ENCODE results near the gene ISM1.

ISM1 gene

DNA sequence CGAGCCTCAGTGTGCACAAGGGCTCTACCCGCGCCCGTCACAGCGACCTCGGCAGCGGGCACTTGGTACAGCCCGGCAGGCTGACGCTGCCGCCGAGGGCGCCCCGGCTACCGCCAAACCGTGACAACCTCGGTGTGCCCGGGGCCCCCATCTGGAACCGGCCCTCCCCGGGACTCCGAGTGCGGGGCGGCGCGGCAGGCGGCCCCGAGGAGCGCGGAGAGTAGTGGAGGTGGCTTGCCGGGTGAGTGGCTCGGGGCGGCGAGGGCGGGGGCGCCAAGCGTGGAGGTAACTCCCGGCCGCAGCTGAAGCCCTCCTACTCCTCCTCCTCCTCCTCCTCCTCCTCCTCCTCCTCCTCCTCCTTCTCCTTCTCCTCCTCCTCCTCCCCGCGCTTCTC is at the start of gene ISM1:
ISM1 (plus strand) TSS at position 371 of the 394 bp plus-strand sequence. CDS start 503 bp downstream, outside the sequence.
- DNase-seq (ENCODE audit: low read depth, low spot score): no peak

GRCh38 chr20:13173201-13173600 is 47.9 kb upstream of the ISM1 start:
- DNase-seq (ENCODE audit: low read depth, low spot score): no peak

DNA sequence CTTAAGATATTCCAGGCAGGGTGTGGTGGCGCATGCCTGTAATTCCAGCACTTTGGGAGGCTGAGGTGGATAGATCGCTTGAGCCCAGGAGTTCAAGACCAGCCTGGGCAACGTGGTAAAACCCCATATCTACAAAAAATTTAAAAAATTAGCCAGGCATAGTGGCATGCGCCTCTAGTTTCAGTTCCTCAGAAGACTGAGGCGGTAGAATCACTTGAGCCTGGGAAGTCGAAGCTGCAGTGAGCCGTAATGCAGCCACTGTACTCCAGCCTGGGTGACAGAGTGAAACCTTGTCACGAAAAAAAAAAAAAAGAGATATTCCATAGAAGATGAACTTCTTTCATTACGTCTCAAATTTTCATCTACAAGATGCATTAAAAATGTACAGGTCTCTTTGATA is 46.7 kb upstream of the ISM1 start:
- no peak for DNase-seq (ENCODE audit: low read depth, low spot score)

DNA sequence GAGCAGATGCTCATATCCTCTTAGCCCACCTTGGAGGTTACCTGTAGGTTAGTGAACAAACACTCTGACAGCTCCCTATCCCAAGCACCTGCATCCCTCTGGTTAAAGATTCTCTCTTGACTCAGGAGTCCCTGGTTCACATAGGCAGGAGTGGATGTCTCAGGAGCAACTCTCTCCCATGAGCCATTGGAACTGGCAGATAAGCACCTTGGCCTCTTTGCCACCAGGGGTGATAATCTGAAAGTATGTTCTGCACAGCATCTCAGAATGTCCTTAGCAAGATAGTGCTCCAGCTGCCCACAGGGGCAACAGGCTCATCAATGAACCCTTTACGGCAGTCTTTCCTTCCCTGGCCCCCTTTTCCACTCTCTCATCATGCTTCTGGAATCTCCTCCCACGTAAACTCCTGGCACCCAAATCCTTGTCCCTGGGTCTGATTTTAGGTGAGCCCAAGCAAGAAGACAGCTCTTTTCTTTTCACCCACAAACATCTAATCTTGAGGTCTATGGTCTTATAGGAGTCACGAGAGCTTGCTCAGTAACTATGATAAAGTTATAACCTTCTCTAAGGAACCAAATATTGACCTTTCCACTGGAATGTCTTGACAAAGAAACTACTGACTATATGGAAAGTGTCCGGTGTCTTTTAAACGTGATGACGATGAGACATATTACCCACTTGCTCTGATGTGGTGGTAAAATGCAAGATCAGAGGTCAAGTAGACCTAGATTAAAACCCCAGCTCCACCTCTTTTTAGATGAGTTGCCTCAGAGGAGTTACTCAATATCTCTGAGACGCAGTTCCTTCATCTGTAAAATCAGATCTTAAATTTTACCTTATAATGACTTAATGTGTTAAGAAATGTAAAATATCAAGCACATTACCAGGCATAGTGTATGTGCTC is 39.8 kb upstream of the ISM1 start:
- DNase-seq (ENCODE audit: low read depth, low spot score): no peak

DNA sequence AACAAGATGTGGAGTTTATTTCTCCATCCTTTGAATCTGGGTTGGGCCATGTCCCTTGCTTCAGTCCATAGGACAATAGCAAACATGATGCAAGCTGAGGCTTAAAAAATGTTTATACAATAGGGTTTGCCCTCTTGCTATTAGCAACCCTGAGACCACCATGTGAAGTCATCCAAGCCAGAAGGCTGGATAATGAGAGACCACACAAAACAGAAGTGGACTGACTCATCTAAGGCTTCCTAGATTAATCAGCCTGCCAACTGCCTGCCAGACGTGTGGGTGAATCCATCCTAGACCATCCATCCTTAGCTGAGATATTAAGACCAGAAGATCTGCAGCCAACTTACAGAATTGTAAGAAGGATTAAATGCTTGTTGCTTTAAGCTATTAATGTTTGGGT is 38.1 kb upstream of the ISM1 start:
- DNase-seq (ENCODE audit: low read depth, low spot score): no peak

DNA sequence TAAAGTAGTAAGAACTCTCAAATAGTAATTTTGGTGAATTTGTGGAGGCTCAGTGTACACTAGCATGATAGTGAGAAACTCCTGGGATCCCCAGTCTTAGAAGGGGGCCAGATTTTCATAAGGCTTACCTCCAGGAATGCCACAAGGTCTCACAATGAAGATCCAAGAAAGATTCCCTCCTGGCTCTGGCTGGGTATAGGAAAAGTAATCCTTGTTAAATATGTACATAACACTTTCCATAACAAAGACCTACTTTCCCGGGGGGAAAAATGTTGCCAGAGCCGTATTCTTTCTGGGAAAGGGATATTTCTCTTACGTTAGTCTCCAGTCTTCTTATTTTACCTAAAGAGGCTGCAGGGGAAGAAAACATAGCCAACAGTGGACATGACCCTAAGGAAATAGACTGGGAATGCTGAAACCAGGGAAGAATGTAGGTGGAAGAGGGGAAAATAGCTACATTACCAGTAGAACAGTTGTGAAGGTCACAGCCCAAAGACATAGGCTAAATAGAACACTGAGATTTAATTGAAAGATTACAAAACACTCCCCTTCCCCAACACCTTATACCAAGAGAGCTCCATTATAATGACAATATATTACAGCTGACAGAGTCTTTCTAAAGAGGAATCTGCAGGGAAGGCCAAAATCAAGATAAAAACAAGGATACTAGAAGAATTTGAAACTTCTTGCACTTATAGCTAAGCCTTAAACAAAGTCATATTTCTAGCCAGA is 34.9 kb upstream of the ISM1 start:
- DNase-seq (ENCODE audit: low read depth, low spot score): no peak

DNA sequence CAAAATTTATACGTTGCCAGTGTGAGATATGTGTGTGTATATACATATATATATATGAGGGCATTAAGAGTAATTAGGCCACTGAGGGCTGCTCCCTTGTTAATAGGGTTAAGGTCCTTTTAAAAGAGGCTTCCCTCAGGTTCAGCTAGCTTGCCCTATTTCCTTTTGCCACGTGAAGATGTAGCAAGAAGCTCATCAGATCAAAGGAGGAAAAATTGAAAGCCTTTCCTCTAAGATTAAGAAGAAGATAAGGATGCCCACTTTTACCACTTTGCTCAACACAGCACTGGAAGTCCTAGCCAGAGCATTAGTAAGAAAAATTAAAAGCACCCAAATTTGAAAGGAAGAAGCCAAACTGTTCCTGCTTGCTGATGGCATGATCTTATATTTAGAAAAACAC is 33.2 kb upstream of the ISM1 start:
- DNase-seq (ENCODE audit: low read depth, low spot score): no peak

GRCh38 chr20:13199279-13199678 is 21.8 kb upstream of the ISM1 start:
- no peak for DNase-seq (ENCODE audit: low read depth, low spot score)

DNA sequence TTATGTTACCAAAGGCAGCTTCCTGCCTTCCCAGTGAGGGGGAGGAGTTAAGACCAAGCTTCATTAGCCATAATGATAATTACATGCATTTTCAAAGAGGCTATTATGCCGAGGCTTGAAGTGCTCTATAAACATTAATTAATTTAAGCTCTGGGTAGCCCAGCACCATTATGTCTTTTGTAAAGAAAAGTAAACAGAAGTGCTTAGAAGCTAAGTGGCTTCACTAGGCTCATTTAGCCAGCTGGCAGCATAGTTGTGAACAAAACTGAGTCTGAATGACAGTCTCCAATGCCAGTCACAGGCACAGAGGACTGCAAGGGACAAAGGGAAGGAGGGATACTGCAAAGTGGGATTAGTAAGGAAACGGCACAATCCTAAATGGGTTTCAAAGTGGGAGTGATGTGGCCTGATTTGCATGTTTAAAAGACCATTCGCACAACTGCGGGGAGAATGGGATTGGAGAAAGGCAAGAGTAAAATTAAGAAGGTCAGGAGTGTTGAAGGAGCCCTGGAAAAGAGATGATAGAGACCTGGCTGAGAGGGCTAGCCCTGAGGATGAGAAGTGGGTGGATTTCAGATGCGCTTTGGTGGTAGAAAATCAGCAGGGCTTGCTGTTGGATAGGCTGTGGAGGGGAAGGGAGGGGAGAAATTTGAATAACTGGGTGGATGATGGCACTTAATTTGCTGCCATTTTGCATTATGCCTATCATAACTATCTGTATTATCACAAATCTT is 20.1 kb upstream of the ISM1 start:
- DNase-seq (ENCODE audit: low read depth, low spot score): no peak

DNA sequence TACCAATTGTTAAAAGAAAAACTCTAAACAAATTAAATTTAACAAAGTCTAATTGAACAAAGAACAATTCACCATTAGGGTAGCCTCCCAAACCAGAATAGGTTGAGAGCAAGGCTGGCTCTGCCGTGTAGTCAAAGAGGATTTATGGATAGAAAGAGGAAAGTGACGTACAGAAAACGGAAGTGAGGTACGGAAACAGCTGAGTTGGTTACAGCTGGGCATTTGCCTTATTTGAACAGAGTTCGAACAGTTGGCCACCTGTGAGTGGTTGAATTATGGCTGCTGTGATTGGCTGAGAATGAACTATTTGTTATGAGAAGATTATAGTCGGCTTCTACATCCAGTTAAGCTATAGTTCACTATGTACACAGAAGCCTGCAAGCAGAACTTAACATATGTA is 18.5 kb upstream of the ISM1 start:
- no peak for DNase-seq (ENCODE audit: low read depth, low spot score)

DNA sequence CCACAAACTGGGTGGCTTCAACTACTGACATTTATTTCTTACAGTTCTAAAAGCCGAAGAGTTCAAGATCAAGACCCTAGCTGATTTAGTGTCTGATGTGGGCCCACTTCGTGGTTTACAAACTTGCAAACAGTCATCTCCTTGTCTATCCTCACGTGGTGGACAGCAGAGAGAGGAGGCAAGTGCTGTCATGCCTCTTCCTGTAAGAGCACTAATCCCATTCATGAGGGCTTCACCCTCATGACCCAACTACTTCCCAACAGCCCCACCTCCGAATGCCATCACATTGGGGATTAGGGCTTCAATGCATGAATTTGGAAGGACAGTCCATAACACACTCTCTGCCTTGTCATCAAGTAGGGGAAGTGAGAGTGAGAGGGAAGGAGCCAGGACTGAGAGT is 15.6 kb upstream of the ISM1 start:
- DNase-seq (ENCODE audit: low read depth, low spot score): no peak

DNA sequence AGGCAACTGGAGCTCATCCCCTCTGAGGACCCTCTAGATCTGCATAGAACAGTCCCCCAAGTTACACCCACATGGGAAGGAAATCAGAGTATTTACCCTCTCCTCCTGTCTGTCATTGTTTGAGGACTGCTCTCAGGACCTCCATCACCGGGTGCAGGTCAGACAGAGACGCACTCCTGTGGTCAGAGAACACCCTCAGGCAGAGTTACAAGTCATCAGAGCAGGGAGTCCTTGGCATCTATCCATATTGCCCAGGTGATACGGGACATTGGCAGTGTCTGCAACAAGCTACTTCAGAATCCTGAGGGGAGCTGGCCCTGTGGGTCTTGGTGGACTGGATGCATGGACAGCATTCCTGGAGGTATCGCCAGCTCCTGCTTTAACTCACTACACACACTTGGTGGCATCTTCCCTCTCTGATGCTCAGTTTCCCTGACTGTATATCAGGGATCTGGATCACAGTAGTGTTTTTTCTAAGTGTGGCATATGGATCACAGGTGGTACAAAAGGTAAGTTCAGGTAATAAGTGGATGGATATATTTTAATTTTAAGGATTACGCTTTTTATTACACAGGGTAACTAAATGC is 15.1 kb upstream of the ISM1 start:
- no peak for DNase-seq (ENCODE audit: low read depth, low spot score)

GRCh38 chr20:13207016-13207415 is 14.1 kb upstream of the ISM1 start:
- no peak for DNase-seq (ENCODE audit: low read depth, low spot score)

GRCh38 chr20:13211956-13212618 is 9.0 kb upstream of the ISM1 start:
- DNase-seq (ENCODE audit: low read depth, low spot score): no peak

- no peak for DNase-seq (ENCODE audit: low read depth, low spot score)
Observed at GRCh38 chr20:13212750-13213149, 8.3 kb upstream of the ISM1 start.

DNA sequence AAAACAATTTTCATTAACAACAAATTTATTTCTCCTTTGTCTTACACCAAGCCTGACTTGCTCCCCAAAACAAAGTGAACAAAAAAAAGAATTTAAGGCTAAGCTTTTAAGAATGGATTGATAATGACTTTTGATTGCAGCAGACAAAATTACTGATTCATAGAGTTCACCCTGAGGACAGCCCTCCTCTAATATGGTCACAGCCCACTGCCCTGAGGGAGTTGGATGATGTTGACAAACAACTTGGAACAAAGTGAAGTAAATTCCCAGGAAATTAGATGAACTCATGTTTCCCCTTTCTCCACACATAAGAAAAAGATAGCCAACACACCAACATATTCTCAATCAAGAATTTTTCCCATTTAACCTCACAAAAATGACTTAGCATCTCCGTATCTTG is 7.7 kb upstream of the ISM1 start:
- no peak for DNase-seq (ENCODE audit: low read depth, low spot score)

DNA sequence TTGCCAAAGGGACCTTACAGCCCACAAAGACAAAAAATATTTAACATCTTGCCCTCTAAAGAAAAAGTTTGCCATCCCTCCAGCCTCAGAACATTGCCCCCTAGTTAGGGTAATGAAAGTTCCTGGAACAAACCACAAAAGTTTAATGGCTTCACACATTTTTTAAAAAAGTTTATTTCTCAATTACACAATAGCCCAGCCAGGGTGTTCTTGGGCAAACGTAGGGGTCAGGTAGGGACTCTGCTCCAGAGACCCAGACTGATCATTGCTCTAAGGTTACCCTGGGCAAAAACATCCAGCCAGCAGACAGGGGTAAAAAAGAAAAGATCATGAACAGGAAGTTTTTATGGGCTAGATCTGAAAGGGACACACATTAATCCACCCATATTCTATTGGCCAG is 4.5 kb upstream of the ISM1 start:
- no peak for DNase-seq (ENCODE audit: low read depth, low spot score)

DNA sequence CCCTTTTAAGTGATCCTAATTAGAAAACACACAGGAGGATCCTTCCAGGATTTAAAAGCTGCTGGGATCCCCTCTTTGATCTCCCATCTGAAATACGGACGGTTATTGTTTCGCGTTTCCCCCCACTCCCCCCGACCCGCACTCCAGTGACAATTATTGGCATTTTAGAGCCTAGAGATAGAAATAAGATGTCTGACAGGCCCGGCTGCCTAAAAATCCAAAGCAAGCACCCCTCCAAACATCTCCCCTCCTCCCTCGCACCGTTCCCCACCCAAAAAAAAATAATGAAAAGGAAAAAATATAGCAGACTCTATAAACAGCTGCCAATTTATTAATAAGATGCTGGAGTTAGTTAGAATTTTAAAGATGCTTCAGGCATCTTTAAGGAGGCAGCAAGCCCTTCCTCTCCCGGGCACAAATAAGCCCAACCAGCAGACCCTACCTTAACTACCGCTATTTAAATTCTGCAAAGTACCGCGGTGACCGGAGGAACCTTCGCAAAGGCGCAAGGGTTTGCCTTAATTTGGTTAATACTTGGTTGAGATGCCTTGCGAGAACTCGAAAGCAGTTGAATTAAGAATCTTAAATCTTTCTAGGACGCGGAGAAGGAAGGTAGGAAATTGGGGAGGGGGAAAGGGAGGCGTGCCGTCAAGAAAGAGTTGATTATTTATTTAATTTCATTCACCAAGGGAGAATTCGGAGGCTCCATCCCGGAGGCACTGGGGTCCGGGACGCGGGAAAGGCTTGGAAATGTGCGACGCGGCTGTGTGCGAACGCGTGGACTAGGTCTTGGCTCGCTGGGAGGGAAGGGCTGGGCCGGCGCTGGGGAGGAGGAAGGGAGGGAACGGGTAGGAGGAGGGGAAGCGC is 1.5 kb upstream of the ISM1 start:
- no peak for DNase-seq (ENCODE audit: low read depth, low spot score)

DNA sequence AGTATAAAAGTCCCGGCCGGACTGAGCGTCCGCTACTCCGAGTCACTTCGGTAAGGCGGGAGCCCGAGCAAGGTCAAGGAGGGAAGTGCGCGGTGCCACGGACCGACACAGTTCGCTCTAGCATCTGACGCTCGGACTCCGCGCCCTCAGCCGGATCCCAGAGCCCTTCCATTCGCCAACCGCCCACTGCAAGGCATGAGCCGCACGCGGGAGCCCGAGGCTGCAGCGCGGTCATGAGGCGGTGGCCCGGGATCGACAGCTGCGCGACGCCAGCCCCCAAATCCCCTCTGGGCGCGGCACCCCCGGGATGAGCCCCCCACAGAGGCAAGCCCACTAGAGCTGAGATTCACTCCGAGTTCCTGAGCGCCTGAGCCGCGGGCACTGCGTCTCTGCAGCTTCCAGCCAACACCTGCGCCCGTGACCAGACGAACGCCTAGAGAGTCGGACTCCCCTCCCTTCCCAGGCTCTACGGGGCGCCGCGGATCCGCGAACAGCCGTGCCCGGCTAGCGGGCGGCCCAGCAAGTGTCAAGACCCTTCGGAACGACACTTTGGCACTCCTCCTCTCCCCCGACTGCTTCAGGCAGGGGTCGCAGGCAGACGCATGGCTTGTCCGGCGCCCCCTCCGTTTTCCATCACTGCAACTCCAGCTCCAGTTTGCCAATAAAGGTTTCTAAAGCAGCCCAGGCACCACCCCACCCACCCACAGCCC is 725 bp upstream of the ISM1 start:
- peak; percentile 63 for DNase-seq (ENCODE audit: low read depth, low spot score)

DNA sequence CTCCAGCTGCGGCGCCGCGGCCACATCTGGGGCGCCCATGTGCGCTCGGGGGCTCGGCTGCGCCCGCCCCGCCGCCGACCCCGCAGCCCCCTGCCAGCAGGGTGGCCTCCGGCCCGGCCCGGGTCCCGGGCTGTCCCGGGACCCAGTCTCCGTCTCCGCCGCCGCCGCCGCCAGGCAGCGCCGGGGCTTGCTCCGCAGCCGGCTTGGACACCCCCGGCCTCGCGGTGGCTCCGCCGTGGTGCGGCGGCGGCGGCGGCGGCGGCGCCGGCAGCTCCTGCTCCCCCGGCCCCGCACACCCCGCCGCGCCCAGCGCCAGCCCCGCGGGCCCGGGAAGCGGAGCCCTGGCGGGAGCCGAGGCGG is 219 bp downstream of the ISM1 start:
- DNase-seq (ENCODE audit: low read depth, low spot score): no peak
